Esophagus mucosa (tissue), 1 donor: ENCODE results near the gene NKD2. TPM values are rescaled to one million over a fixed set of nuclear protein-coding genes. Genes with fewer than 3 reads are reported as not detected.
"Not testable (repeated sequence)": the region's sequence is repeated elsewhere in the genome, so short reads cannot be mapped to it uniquely, and the experiment has no call there.

ENCODE experiments used
- ATAC-seq: fragments of 200-7000 bp; cut with Tn5 transposase; one replicate; pipeline ENCODE4 v1.9.1; 2020
- total RNA-seq: library from RNA; stranded (reverse); gene quantifications from one replicate; pipeline ENCODE4 v1.2.4, GENCODE V29; 2023
- donor health status: DM: yes; HTN: yes; CAD: no.

Gene NKD2, protein sequence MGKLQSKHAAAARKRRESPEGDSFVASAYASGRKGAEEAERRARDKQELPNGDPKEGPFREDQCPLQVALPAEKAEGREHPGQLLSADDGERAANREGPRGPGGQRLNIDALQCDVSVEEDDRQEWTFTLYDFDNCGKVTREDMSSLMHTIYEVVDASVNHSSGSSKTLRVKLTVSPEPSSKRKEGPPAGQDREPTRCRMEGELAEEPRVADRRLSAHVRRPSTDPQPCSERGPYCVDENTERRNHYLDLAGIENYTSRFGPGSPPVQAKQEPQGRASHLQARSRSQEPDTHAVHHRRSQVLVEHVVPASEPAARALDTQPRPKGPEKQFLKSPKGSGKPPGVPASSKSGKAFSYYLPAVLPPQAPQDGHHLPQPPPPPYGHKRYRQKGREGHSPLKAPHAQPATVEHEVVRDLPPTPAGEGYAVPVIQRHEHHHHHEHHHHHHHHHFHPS
- 1.1 TPM for total RNA-seq

- ATAC-seq, result no peak
These were observed at the start of gene NKD2 for GRCh38 chr5:1008451-1009358. TSS of gene NKD2 (plus strand) at chr5:1008802. CDS start at chr5:1009058, 256 bp downstream.

- ATAC-seq, result no peak
These were observed 48.7 kb upstream of the NKD2 start for GRCh38 chr5:959581-960531.

DNA sequence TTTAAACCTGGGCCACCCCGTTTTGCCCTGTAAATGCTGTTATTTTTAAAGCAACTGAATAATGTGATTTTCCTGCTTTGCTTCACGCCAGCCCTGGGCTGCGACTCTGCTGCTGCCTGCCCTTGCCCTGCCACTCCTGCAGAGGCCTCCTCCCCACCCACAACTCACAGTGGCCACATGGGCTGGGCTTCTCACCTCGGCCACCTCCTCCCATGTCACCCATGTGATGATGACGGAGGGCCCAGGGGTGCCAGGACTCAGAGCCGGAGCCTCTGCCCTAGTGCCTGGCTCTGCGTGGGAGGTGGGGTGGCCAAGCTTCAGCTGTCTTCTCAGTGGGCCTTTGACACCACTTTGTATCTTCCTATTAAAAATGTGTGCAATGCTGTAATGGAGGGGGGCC is 48.1 kb upstream of the NKD2 start:
- ATAC-seq, result no peak

- ATAC-seq, result no peak
These were observed 47.4 kb upstream of the NKD2 start for GRCh38 chr5:961002-961710.

DNA sequence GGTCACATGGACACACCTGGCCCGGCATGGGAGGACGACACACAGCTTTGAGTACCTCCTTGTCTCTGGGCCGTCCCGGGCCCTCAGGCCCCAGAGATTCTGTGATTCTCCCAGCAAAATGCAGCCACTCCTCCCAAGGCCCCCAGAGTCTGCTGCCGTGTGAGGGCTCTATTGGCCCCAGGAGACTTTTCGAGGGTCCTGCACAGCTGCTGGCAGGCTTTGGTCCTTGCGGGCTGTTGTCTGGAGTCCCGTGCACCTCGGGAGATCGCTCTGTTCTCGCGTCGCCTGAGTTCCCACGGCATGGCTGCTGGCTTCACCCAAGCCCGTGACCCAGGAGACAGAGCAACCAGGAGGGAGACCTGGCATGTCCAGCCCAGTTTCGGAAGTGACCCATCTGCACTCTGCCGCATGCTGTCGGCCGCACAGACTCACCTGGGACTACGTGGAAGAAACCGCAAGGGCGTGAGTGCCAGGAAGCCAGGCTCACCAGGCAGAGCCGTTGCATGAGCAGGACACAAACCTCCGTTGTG is 46.8 kb upstream of the NKD2 start:
- ATAC-seq, result no peak

DNA sequence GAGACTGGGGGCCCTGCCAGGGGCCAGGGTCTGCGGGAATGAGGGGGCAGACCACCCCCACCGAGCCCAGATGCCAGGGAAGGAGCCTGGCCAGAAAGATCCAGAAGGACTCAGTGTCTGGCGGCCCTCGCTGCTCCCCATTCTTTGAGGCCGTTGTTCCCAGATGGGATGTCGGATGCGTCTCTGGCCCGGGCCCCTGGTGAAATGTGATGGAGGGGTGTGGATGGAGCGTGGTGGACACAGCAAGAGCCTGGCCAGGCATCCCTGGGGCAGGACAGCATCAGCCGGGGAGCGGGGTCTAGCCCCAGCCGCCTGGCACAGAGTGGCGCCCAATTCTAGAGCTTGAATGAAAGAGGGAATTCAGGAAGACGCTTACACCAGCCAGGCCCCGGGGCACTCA is 46.2 kb upstream of the NKD2 start:
- no peak for ATAC-seq

GRCh38 chr5:962801-963200 is 45.8 kb upstream of the NKD2 start:
- ATAC-seq, result no peak

DNA sequence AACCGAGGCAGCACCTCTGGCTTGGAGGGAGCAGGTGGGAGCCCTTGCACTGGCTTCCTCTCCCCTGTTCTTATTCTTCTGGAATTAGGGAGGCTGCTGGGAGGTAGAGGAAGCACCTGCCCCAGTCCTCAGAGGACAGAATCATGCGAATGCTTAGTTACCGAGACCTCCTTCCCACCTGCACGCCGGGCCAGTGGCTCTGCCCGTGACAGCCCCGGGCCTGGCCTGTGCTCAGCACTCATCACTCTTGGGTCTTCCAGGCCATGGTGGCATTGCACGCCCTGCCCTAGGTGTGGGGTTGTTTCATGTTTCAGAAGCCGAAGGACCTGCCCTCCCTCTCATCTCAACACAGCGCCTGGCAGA is 45.3 kb upstream of the NKD2 start:
- no peak for ATAC-seq

- ATAC-seq, result no peak
These were observed 44.7 kb upstream of the NKD2 start for GRCh38 chr5:963673-964531.

DNA sequence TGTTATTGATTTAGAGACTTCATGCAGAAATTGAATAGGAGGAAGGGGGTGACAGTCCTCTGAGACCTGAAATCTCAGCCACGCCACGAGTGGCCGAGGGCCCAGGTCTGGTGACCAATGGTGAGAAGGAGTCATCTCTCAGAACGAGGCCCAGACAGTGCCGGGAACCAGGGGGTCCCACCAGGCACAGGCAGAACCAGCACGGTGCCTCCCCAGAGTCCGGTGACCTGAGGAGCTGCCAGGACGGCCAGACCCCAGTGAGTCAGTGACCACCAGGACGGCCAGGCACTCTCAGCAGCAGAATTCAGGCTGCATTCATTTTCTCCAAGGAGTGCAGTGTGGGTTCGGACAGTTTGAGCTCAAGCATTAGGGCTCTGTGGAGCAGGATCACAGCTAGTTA is 43.8 kb upstream of the NKD2 start:
- ATAC-seq, result no peak

DNA sequence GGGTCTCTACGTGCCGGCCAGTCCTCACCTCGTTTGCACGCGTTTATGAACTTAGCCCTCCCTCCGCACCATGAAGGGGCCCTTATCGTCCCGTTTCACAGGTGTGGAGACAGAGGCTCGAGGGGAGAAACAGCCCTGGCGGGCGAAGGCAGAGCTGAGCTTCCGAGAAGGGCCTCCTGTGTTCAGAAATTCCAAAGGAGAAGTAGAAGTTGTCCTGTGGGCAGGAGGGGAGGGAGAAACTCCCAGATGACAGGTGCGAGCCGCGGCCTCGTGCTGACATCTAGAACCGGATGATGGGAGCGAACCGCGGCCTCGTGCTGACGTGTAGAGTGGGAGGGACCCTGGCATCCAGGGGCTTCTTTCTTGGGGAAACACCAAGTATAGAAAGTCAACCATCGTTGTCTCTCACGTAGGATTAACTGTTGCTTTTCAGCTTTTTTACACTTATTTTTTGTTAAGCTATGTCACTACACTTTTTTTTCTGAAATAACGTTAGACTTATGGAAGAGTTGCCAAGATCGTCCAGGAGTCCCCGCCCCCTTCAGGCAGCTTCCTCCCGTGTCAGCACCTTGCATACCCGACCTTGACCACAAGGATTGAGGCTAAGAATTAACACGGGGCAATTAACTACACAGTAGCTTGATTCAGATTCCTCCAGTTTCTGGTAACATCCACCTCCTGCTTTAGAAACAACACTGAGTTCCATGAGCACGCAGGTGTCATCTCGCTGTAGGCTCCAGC is 42.8 kb upstream of the NKD2 start:
- no peak for ATAC-seq

- no peak for ATAC-seq
These were observed 42.3 kb upstream of the NKD2 start for GRCh38 chr5:966345-966710.

- no peak for ATAC-seq
These were observed 41.7 kb upstream of the NKD2 start for GRCh38 chr5:966941-967340.

DNA sequence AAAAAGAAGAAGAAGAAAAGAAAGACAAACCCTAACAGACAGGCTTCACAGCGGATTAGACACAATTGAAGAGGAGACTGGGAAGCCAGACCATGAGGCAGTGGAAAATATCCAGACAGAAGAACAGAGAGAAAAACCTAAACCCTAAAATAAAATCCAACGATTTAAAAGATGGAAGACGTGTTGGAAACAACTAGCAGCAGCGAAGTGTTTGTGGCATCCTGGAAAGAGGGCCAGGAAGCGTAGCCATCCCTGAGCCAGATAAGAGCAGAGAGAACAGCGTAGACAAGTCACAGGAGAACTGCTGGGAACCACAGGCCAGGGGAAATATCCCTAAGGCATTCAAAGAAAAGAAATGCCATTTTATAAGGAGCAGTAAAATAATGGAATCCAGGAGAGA is 39.7 kb upstream of the NKD2 start:
- ATAC-seq, result no peak

DNA sequence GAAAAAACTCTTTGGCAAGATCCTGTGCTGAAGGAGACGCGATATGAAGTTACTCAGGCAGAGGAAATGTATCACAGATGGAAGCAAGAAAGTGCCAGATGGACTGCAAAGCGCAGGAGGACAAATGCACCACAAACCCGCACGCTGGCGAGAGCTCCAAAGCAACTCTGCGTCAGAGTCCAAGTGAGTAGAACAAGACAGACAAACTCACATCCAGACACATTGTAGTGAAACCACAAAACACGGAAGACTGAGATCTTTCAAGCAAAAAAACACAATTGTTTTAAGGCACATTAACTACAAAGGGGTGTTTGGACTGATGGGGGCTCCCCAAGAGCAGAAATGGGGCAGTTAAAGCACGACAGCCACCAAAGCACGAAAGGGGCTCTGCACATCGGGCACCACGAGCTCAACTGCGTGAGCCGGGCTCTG is 39.2 kb upstream of the NKD2 start:
- ATAC-seq, result no peak

GRCh38 chr5:972575-972974 is 36.0 kb upstream of the NKD2 start:
- not testable (repeated sequence) for ATAC-seq

DNA sequence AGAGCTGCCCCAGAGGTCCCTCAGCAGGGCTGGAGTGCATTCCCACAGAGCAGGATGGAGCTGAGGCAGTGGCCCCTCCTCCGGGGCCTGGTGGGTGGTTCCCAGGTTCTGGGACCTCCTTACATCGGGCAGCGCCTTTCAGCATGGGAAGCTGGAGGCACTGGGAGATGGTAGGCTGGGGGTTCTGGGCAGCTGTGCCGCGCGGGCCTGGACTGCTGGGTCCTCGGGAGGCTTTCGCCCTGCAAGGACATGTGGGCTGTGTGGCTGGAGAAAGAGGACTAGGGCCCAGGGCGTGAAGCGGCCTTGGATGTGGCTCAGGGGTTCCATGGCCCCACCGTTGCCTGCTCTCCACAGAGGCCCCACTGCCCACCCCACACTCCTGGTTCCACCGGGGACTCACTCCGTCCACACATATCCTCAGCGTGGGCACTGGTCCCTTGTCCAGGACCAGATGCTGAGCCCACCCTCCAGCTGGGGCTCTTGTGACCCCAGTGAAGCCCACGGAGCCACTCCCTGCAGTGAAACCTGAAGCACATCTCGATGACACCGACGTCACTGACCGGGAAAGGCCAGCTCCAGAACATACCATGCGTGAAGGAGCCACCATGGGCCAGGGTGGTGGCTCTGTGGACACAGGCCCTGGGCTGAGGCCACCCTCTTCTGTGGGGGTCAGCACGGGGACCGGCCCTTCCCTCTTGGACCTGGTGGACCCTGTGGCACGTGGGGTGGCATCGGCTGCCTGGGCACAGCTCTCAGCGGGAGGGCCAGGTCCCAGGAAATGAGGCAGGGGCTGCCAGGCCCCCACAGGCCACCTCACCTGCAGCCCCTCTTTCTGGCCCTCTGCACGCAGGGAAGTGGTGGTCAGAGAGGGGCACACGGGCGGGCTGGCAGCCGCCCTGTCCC is 31.5 kb upstream of the NKD2 start:
- peak; percentile 11 for ATAC-seq

GRCh38 chr5:978054-978453 is 30.5 kb upstream of the NKD2 start:
- ATAC-seq, result no peak

DNA sequence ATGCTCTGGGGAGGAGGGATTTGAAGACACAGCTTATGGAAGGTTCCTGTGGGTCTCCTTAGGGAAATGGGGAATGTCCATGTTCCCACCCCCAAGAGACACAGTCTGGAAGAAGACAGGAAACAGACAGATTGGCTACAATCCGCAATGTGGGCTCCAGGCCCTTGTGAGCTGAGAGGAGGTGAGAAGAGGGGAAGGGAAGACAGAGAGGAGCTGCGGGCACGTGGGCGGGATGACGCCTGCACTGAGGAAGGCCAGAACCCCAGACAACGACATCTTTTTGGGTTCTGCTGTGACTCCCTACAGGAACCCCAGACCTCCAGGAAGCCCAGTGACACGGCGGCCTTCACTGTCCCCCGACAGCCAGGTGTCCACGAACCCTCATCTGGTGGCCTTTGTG is 29.9 kb upstream of the NKD2 start:
- no peak for ATAC-seq
